ENCODE data around the gene MCTP1.

DNA sequence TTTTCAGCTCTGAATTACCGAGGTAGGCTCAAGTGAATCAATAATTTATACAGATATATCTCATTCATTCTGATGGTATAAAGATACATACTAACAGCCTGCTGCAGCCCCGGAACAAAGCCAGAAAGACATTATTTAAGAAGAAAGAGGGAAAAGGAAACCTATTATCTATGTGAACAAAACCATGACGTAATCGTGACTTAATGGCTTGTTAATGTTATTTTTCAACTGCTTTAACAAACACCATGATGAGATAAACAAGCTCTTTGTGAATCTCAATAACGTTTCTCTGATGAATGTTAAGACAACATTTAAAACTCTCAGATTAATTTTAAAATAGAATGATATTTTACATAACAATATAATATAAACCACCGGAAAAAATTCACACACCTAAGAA, 429.4 kb downstream of the MCTP1 start:
- TF ChIP-seq CTCF (IDR thresholded peaks at IDR 0.05): no peak
- TF ChIP-seq ZFX (IDR thresholded peaks at IDR 0.05; ENCODE audit: borderline replicate concordance): no peak
